ENCODE data around the gene RNU7-1. TPM values are rescaled to one million over a fixed set of nuclear protein-coding genes. Genes with fewer than 3 reads are reported as not detected.

RNU7-1 gene
- total and polyA plus RNA-seq, 9 of the 15 experiments (the other 6 are each of a cell fraction or from before 2014, with no cell fraction given) = not detected

GRCh38 chr12:6961278-6961694 is 17.7 kb downstream of the RNU7-1 start (continued):
- TF ChIP-seq JUND (IDR thresholded peaks at IDR 0.05; ENCODE audit: borderline replicate concordance, low read depth, low read length) (peak; percentile 52; the same call in 1 of the 2 replicates), JUND (tag; IDR thresholded peaks at IDR 0.05; ENCODE audit: borderline replicate concordance, low read depth, low read length) (0 out of 3 replicates have a peak, but pooled peaks have one; percentile 52), MYC (IDR thresholded peaks at IDR 0.05; ENCODE audit: low read depth, low read length) (peak; percentile 16; the same call in 1 of the 2 replicates), MYC (CRISPR knock-in tag; IDR thresholded peaks at IDR 0.05; ENCODE audit: borderline replicate concordance, low read depth) (0 out of 2 replicates have a peak, but pooled peaks have one; percentile 42), PATZ1 (CRISPR knock-in tag; IDR thresholded peaks at IDR 0.05; ENCODE audit: borderline replicate concordance) (no peak), E4F1 (CRISPR knock-in tag; IDR thresholded peaks at IDR 0.05; ENCODE audit: borderline replicate concordance) (no peak), CBX3 (IDR thresholded peaks at IDR 0.05; ENCODE audit: borderline replicate concordance in 1 of 2, low read length in 2 of 2) (peak in 1 of 2 experiments; percentile 17; a peak in 1 of 3 replicates), RBM22 (IDR thresholded peaks at IDR 0.05; ENCODE audit: low read depth, low read length, poor library complexity, severe bottlenecking) (no peak), THRB (CRISPR knock-in tag; conservative IDR thresholded peaks at IDR 0.05) (no peak), E2F6 (IDR thresholded peaks at IDR 0.05; ENCODE audit: borderline replicate concordance in 1 of 2, extremely low read depth in 1 of 2, insufficient read depth in 1 of 2, insufficient read length in 1 of 2, low read depth in 1 of 2, low read length in 1 of 2, poor library complexity in 1 of 2, severe bottlenecking in 1 of 2) (peak; percentile 29 to 47), PREB (CRISPR knock-in tag; IDR thresholded peaks at IDR 0.05) (no peak), HMBOX1 (IDR thresholded peaks at IDR 0.05) (no peak), MXI1 (IDR thresholded peaks at IDR 0.05; ENCODE audit: low read depth, low read length) (no peak), ELF4 (CRISPR knock-in tag; IDR thresholded peaks at IDR 0.05) (no peak), NFE2 (IDR thresholded peaks at IDR 0.05; ENCODE audit: low read depth) (peak; percentile 56; the same call in 1 of the 2 replicates), RBBP5 (IDR thresholded peaks at IDR 0.05; ENCODE audit: borderline replicate concordance, insufficient read depth, low read length, poor library complexity, severe bottlenecking) (peak; percentile 67), BDP1 (IDR thresholded peaks at IDR 0.05; ENCODE audit: insufficient read depth, insufficient read length) (no peak), NFRKB (IDR thresholded peaks at IDR 0.05; ENCODE audit: low read depth) (0 out of 2 replicates have a peak, but pooled peaks have one; percentile 66)

Measured in K562 (cell line).